CD4-positive, alpha-beta T cell treated with Interleukin-10 for 1 hour (primary cell): ENCODE results near the gene ASB16.
"Not testable (repeated sequence)": the region's sequence is repeated elsewhere in the genome, so short reads cannot be mapped to it uniquely, and the experiment has no call there.

Source experiments
- DNase-seq: peaks from one replicate; pipeline ENCODE4 v3.0.0-alpha.2; 2020

The ASB16 gene

GRCh38 chr17:44149066-44149465, 21.4 kb upstream of the ASB16 start:
- DNase-seq, result not testable (repeated sequence)

- no peak for DNase-seq
These were observed 20.7 kb upstream of the ASB16 start for GRCh38 chr17:44149750-44150329.

- no peak for DNase-seq
These were observed 17.6 kb upstream of the ASB16 start for GRCh38 chr17:44152875-44153274.

GRCh38 chr17:44155488-44155887, 15.0 kb upstream of the ASB16 start:
- DNase-seq, result no peak

- DNase-seq, result peak; percentile 61
These were observed 10.8 kb upstream of the ASB16 start for GRCh38 chr17:44159519-44160210.

- DNase-seq, result no peak
These were observed 6.0 kb upstream of the ASB16 start for GRCh38 chr17:44164476-44164875.

- no peak for DNase-seq
These were observed 3.2 kb upstream of the ASB16 start for GRCh38 chr17:44167181-44167861.

GRCh38 chr17:44170135-44170498, 387 bp upstream of the ASB16 start:
- DNase-seq, result no peak

GRCh38 chr17:44171931-44172455, 1.5 kb downstream of the ASB16 start:
- DNase-seq, result no peak

GRCh38 chr17:44174427-44174826, 3.9 kb downstream of the ASB16 start:
- DNase-seq, result no peak

GRCh38 chr17:44176257-44176656, 5.8 kb downstream of the ASB16 start:
- no peak for DNase-seq

GRCh38 chr17:44176671-44177501, 6.4 kb downstream of the ASB16 start:
- no peak for DNase-seq

GRCh38 chr17:44177640-44178039, 7.1 kb downstream of the ASB16 start:
- no peak for DNase-seq

- DNase-seq, result no peak
These were observed 7.6 kb downstream of the ASB16 start for GRCh38 chr17:44178133-44178532.

- DNase-seq, result no peak
These were observed 12.5 kb downstream of the ASB16 start for GRCh38 chr17:44183024-44183423.

GRCh38 chr17:44184212-44184810, 13.8 kb downstream of the ASB16 start:
- no peak for DNase-seq

GRCh38 chr17:44186307-44187130, 16.0 kb downstream of the ASB16 start, which contains the start of gene TMUB2:
TSS of gene TMUB2 (plus strand) at chr17:44186972. CDS start at chr17:44187709, 737 bp downstream.
- DNase-seq, result peak; percentile 99

- DNase-seq, result peak; percentile 67
These were observed 16.8 kb downstream of the ASB16 start for GRCh38 chr17:44187131-44187899.

- no peak for DNase-seq
These were observed 18.3 kb downstream of the ASB16 start for GRCh38 chr17:44188576-44189403.

- no peak for DNase-seq
These were observed 20.0 kb downstream of the ASB16 start for GRCh38 chr17:44190481-44190880.
